ENCODE measurements around the gene TTC38.

Gene TTC38

DNA sequence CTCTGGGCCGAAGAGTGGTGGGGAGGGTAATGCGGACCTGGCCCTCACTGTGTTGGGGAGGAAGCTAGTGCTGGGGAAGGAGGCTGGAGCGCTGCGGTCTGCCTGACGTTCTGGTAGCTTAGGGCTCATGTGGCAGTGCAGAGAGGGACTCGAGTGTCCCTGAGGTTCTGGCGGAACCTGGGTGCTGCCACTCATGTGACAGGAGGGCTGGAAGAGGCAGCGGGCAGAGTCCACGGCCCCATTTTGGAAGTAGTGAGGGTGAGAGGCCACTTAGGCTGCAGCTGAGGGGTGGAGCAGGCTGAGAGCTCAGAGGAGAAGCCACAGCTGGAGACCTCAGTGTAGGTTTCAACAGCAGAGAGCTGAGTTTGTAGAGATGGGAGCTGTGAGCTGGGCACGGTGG lies 51.5 kb downstream of the TTC38 start:
- TF ChIP-seq, protein P1, sequence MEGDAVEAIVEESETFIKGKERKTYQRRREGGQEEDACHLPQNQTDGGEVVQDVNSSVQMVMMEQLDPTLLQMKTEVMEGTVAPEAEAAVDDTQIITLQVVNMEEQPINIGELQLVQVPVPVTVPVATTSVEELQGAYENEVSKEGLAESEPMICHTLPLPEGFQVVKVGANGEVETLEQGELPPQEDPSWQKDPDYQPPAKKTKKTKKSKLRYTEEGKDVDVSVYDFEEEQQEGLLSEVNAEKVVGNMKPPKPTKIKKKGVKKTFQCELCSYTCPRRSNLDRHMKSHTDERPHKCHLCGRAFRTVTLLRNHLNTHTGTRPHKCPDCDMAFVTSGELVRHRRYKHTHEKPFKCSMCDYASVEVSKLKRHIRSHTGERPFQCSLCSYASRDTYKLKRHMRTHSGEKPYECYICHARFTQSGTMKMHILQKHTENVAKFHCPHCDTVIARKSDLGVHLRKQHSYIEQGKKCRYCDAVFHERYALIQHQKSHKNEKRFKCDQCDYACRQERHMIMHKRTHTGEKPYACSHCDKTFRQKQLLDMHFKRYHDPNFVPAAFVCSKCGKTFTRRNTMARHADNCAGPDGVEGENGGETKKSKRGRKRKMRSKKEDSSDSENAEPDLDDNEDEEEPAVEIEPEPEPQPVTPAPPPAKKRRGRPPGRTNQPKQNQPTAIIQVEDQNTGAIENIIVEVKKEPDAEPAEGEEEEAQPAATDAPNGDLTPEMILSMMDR (IDR thresholded peaks at IDR 0.05; ENCODE audit: low read length, missing control alignments) = no peak
- H3K4me3 ChIP-seq (replicated peaks; ENCODE audit: low read depth, low read length) = no peak overlapping the region
- DNase-seq (ENCODE audit: low read depth) = no peak

DNA sequence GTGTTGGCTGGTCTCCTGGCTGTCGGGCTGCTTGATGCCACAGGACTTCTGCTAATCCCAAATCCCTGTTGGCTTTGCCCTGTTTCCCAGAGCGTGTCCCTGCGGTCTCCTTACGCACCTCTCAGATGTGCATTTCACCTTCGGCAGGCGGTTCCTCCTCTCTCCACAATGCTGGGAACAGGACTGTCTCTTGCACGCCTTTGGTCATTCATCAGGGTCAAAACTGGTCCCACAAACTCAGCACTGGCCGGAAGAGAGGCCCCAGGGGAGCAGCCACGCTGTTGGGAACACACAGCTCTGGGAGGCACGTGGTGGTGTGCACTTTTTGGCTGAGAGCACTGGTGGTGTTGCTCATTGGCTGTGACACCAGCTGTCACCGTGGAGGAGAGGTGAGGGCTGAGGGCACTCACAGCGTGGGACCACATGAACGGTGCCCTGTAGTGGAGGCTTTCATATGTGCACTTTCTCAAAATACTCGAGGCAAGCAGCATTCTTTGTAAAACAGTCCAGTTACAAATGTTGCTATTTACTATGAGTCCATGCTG lies 52.4 kb downstream of the TTC38 start:
- TF ChIP-seq, protein P1 (IDR thresholded peaks at IDR 0.05; ENCODE audit: low read length, missing control alignments) = no peak
- no peak for DNase-seq (ENCODE audit: low read depth)

DNA sequence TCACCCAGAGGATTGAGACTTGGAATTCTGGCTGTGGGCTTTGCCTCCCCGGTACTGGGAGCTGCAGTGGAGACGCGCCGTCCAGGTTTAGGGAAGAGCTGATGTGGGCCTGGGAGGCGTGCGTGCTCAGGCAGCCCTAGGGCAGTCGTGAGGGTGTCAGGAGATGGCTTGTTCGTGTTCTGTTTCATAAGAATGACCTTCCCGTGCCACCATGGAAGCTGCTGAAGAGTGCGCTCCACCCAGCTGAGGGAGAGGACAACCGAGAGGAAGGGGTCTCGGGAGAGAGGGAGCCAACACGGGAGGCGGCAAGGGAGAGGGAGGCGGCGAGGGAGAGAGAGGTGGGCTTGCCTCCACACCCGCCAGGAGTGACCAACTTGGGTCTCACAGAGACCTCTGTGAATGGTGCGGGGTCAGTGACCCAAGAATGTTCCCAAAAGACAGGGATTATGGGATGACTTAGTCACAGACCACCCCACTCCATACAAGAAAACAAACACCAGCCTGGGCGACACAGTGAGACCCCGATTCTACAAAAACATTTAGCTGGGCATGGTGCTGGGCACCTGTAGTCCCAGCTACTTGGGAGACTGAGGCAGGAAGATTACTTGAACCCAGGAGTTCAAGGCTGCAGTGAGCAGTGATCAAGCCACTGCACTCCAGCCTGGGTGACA lies 53.0 kb downstream of the TTC38 start:
- TF ChIP-seq, protein P1 (IDR thresholded peaks at IDR 0.05; ENCODE audit: low read length, missing control alignments) = no peak
- H3K4me3 ChIP-seq (replicated peaks; ENCODE audit: low read depth, low read length) = no peak overlapping the region
- DNase-seq (ENCODE audit: low read depth) = no peak

More for the DNA sequence above, 52.4 kb downstream of the TTC38 start:
- H3K4me3 ChIP-seq (replicated peaks; ENCODE audit: low read depth, low read length) = no peak overlapping the region

DNA sequence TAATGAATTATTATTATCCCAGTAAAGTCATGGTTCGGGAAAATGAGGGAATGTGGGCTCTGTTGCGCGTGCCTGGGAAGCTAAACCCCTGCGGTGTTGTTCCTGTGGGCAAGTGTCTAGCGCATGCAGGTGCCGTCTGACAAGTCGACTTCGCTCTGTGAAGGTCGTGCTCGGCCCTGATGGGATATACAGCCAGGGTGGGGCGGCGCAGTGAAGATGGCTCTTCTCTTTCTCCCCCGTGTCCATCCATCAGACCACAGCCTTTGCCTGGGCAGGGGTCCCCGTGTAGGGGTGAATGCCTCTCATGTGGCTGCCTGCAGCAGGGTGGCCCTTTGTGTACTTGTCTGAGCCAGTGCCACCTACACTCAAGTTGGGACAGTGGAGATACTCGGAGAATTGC lies 54.9 kb downstream of the TTC38 start:
- DNase-seq (ENCODE audit: low read depth) = no peak
- TF ChIP-seq, protein P1 (IDR thresholded peaks at IDR 0.05; ENCODE audit: low read length, missing control alignments) = no peak
- no peak overlapping the region for H3K4me3 ChIP-seq (replicated peaks; ENCODE audit: low read depth, low read length)

DNA sequence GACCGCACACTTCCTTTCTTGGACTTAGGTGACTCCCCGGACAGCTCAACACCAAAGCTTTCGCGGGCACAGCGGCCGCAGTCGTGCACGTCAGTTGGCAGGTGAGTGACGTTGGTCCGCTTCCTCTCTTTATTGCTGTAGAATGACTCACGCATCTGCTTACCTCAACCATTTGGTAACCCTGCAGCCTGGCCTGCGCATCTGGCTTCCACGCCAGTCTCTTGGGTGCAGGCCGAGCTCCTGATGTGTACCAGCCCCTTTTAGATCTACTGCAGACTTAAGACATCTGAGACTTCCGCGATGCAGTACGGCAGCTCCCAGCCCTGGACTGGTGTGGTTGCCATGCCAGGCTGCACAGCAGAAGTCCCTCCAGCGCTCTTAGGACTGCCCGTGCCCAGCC lies 55.4 kb downstream of the TTC38 start:
- TF ChIP-seq, protein P1 (IDR thresholded peaks at IDR 0.05; ENCODE audit: low read length, missing control alignments) = no peak
- DNase-seq (ENCODE audit: low read depth) = no peak
- H3K4me3 ChIP-seq (replicated peaks; ENCODE audit: low read depth, low read length) = no peak overlapping the region

DNA sequence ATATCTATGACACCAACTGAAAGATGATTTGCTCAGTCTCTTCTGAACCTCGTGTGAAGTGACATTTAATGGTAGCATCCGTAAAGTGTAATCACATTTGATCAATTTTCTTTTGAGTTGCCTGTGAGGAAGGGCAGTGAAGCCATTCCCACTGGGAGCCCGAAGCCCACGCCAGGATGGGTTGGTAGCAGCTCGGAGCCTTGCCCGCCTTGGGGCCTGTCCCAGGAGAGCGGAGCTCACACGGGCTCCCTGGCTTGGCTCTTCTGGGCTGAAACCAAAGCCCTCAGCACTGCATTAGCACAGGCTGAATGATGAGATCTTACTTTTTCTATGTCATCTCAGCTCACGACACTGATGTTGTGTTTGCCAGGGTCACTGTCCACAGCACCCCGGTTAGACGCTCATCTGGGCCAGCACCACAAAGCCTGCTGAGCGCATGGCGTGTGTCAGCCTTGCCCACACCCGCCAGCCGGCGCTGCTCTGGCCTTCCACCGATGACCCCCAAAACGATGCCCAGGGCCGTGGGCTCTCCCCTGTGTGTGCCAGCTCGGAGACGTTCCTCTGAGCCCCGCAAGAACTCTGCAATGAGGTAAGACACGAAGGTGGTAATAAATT lies 58.4 kb downstream of the TTC38 start:
- DNase-seq (ENCODE audit: low read depth) = no peak
- TF ChIP-seq, protein P1 (IDR thresholded peaks at IDR 0.05; ENCODE audit: low read length, missing control alignments) = no peak
- no peak overlapping the region for H3K4me3 ChIP-seq (replicated peaks; ENCODE audit: low read depth, low read length)
